Mucosa of rectum (tissue), 2 donors: ENCODE measurements around the gene ZNG1B.
"Not testable (repeated sequence)": the region's sequence is repeated elsewhere in the genome, so short reads cannot be mapped to it uniquely, and the experiment has no call there.

Experiments used
- H3K27ac ChIP-seq, 2 donors: one replicate each; pipeline ENCODE4 v1.7.0; 2013; ENCODE audit warnings: inconsistent platforms in 2 of 2, low read depth in 2 of 2, low read length in 2 of 2
- H3K27me3 ChIP-seq, 2 donors: one replicate each; pipeline ENCODE4 v1.7.0; 2013; ENCODE audit warnings: low read length in 2 of 2; ENCODE audit not compliant: control insufficient read depth in 2 of 2, insufficient read depth in 2 of 2
- H3K36me3 ChIP-seq, 2 donors: one replicate each; pipeline ENCODE4 v1.7.0; 2013; ENCODE audit warnings: low read length in 2 of 2; ENCODE audit not compliant: control insufficient read depth in 2 of 2, insufficient read depth in 2 of 2
- H3K4me1 ChIP-seq, 2 donors: one replicate each; pipeline ENCODE4 v1.7.0; 2013; ENCODE audit warnings: low read length in 2 of 2, mild to moderate bottlenecking in 1 of 2; ENCODE audit not compliant: control insufficient read depth in 2 of 2, insufficient read depth in 2 of 2
- H3K4me3 ChIP-seq, 2 donors: one replicate each; pipeline ENCODE4 v1.7.0; 2013; ENCODE audit warnings: low read length in 2 of 2
- H3K9ac ChIP-seq, 2 donors: one replicate each; pipeline ENCODE4 v1.7.0; 2013; ENCODE audit warnings: low read length in 2 of 2, low read depth in 1 of 2, mild to moderate bottlenecking in 1 of 2
- H3K9me3 ChIP-seq, 2 donors: one replicate each; pipeline ENCODE4 v1.7.0; 2013; ENCODE audit warnings: low read length in 2 of 2; ENCODE audit not compliant: control insufficient read depth in 2 of 2
- donor health status: healthy.
- donor health status: Normal muscosa, but diverticular disease.

The ZNG1B gene

GRCh38 chr2:113437508-113438465 lies at the start of gene ZNG1B:
TSS of gene ZNG1B (plus strand) at chr2:113437691. CDS start at chr2:113437869, 178 bp downstream.
- peak within 1 kb of the TSS; percentile 60 to 68 for H3K9ac ChIP-seq

GRCh38 chr2:113390124-113390849 lies 47.2 kb upstream of the ZNG1B start:
- Histone ChIP-seq H3K4me1 (no peaks in the 10 kb centered on the region), H3K9ac (no peak overlapping the region), H3K4me3 (peak overlapping the region; percentile 30 to 53)

More at GRCh38 chr2:113437508-113438465, at the start of gene ZNG1B:
- H3K27me3 ChIP-seq, H3K9me3 ChIP-seq, H3K4me1 ChIP-seq, H3K36me3 ChIP-seq: not testable (repeated sequence)
- peak within 1 kb of the TSS; percentile 66 to 71 for H3K4me3 ChIP-seq
- peak within 1 kb of the TSS; percentile 74 for H3K27ac ChIP-seq

GRCh38 chr2:113391073-113391472 lies 46.4 kb upstream of the ZNG1B start:
- H3K36me3 ChIP-seq, result no peaks in the 10 kb centered on the region
- no peak overlapping the region for H3K4me3 ChIP-seq
- H3K4me1 ChIP-seq, result no peaks in the 10 kb centered on the region
- no peaks in the 10 kb centered on the region for H3K27me3 ChIP-seq
- H3K27ac ChIP-seq, result no peak overlapping the region
- no peak overlapping the region for H3K9ac ChIP-seq
- H3K9me3 ChIP-seq, result no peaks in the 10 kb centered on the region

More at GRCh38 chr2:113390124-113390849, 47.2 kb upstream of the ZNG1B start:
- H3K9me3 ChIP-seq, result no peaks in the 10 kb centered on the region
- peak overlapping the region in 1 of 2 donors; percentile 23 for H3K27ac ChIP-seq
- no peaks in the 10 kb centered on the region for H3K27me3 ChIP-seq
- H3K36me3 ChIP-seq, result no peaks in the 10 kb centered on the region

GRCh38 chr2:113406114-113406513 lies 31.4 kb upstream of the ZNG1B start:
- Histone ChIP-seq H3K9ac (no peak overlapping the region), H3K4me3 (peak overlapping the region in 1 of 2 donors; percentile 0), H3K4me1 (no peaks in the 10 kb centered on the region), H3K9me3 (no peaks in the 10 kb centered on the region), H3K27ac (no peak overlapping the region), H3K36me3 (no peaks in the 10 kb centered on the region), H3K27me3 (no peaks in the 10 kb centered on the region)

- Histone ChIP-seq H3K27ac (no peak overlapping the region), H3K9me3 (no peaks in the 10 kb centered on the region), H3K36me3 (no peaks in the 10 kb centered on the region), H3K9ac (no peak overlapping the region), H3K27me3 (no peaks in the 10 kb centered on the region), H3K4me3 (no peak overlapping the region), H3K4me1 (no peaks in the 10 kb centered on the region)
Observed at GRCh38 chr2:113407446-113408099, 29.9 kb upstream of the ZNG1B start.

- not testable (repeated sequence) for H3K9me3 ChIP-seq, H3K36me3 ChIP-seq, H3K4me3 ChIP-seq, H3K9ac ChIP-seq, H3K27me3 ChIP-seq, H3K27ac ChIP-seq, H3K4me1 ChIP-seq
Observed at GRCh38 chr2:113411725-113412352, 25.7 kb upstream of the ZNG1B start.

- not testable (repeated sequence) for H3K4me3 ChIP-seq, H3K9ac ChIP-seq, H3K36me3 ChIP-seq, H3K4me1 ChIP-seq, H3K27ac ChIP-seq, H3K27me3 ChIP-seq, H3K9me3 ChIP-seq
Observed at GRCh38 chr2:113412774-113413173, 24.7 kb upstream of the ZNG1B start.

- not testable (repeated sequence) for H3K4me1 ChIP-seq, H3K27me3 ChIP-seq, H3K4me3 ChIP-seq, H3K9ac ChIP-seq, H3K27ac ChIP-seq, H3K36me3 ChIP-seq, H3K9me3 ChIP-seq
Observed at GRCh38 chr2:113431773-113432172, 5.7 kb upstream of the ZNG1B start.

- H3K4me1 ChIP-seq, H3K4me3 ChIP-seq, H3K9ac ChIP-seq, H3K27ac ChIP-seq, H3K36me3 ChIP-seq, H3K9me3 ChIP-seq, H3K27me3 ChIP-seq: not testable (repeated sequence)
Observed at GRCh38 chr2:113433468-113433867, 4.0 kb upstream of the ZNG1B start.
